Mesenchymal stem cell (in vitro differentiated cells and primary cell): ENCODE measurements around the gene PTK6.

Experiments
- DNase-seq: peaks from one replicate; pipeline ENCODE4 v3.0.0-alpha.2; 2013
- H2AFZ ChIP-seq: one replicate; pipeline ENCODE4 v1.6.1; 2013; ENCODE audit warnings: low read depth, mild to moderate bottlenecking, control low read depth, inconsistent platforms, low read length, moderate library complexity
- H2AK5ac ChIP-seq: 2 replicates; pipeline ENCODE4 v1.6.1; 2013; ENCODE audit warnings: low read length, moderate library complexity, mild to moderate bottlenecking, inconsistent platforms; ENCODE audit not compliant: severe bottlenecking
- H2BK120ac ChIP-seq: one replicate; pipeline ENCODE4 v1.6.1; 2013; ENCODE audit warnings: low read depth, mild to moderate bottlenecking, inconsistent platforms, low read length, moderate library complexity
- H2BK12ac ChIP-seq, 2 experiments: one replicate each; pipeline ENCODE4 v1.6.1; 2013; ENCODE audit warnings: inconsistent platforms in 2 of 2, low read length in 2 of 2, mild to moderate bottlenecking in 2 of 2, moderate library complexity in 2 of 2, control low read depth in 1 of 2
- H2BK15ac ChIP-seq: one replicate; pipeline ENCODE4 v1.6.1; 2013; ENCODE audit warnings: mild to moderate bottlenecking, low read depth, inconsistent platforms; ENCODE audit not compliant: poor library complexity, severe bottlenecking
- H2BK5ac ChIP-seq: 2 replicates; pipeline ENCODE4 v1.6.1; 2013; ENCODE audit warnings: low read depth, mild to moderate bottlenecking, low read length, control low read depth, inconsistent platforms; ENCODE audit not compliant: poor library complexity, severe bottlenecking
- H3K14ac ChIP-seq, 2 experiments: one replicate each; pipeline ENCODE4 v1.6.1; 2013; ENCODE audit warnings: inconsistent platforms in 2 of 2, low read length in 2 of 2, control low read depth in 1 of 2, mild to moderate bottlenecking in 1 of 2, moderate library complexity in 1 of 2
- H3K18ac ChIP-seq, 2 experiments: one replicate each; pipeline ENCODE4 v1.6.1; 2013; ENCODE audit warnings: inconsistent platforms in 2 of 2, low read length in 2 of 2, control low read depth in 1 of 2, low read depth in 1 of 2, mild to moderate bottlenecking in 1 of 2
- H3K23ac ChIP-seq, 2 experiments: one replicate each; pipeline ENCODE4 v1.6.1; 2013; ENCODE audit warnings: inconsistent platforms in 2 of 2, low read length in 2 of 2, mild to moderate bottlenecking in 2 of 2, moderate library complexity in 2 of 2, control low read depth in 1 of 2
- H3K27ac ChIP-seq: 2 replicates; pipeline ENCODE4 v1.5.1; 2013; ENCODE audit warnings: mild to moderate bottlenecking, moderate library complexity, low read length, control low read depth, inconsistent platforms; ENCODE audit not compliant: poor library complexity, severe bottlenecking
- H3K27me3 ChIP-seq, 2 experiments: 2 replicates each; pipeline versions ENCODE4 v1.6.1 to v1.7.0; 2013; ENCODE audit warnings: low read length in 2 of 2, mild to moderate bottlenecking in 2 of 2, moderate library complexity in 2 of 2, control low read depth in 1 of 2, inconsistent platforms in 1 of 2; ENCODE audit not compliant: control insufficient read depth in 1 of 2, insufficient read depth in 1 of 2
- H3K36me3 ChIP-seq, 2 experiments: 2 replicates each; pipeline versions ENCODE4 v1.6.1 to v1.7.0; 2013; ENCODE audit warnings: low read length in 2 of 2, control low read depth in 1 of 2, inconsistent platforms in 1 of 2, low read depth in 1 of 2, mild to moderate bottlenecking in 1 of 2; ENCODE audit not compliant: insufficient read depth in 2 of 2, control insufficient read depth in 1 of 2
- H3K4ac ChIP-seq, 2 experiments: one replicate each; pipeline ENCODE4 v1.6.1; 2013; ENCODE audit warnings: inconsistent platforms in 2 of 2, low read length in 2 of 2, mild to moderate bottlenecking in 2 of 2, moderate library complexity in 2 of 2, control low read depth in 1 of 2, low read depth in 1 of 2
- H3K4me1 ChIP-seq: 2 replicates; pipeline ENCODE4 v1.6.1; 2013; ENCODE audit warnings: low read depth, low read length, control low read depth; ENCODE audit not compliant: control insufficient read depth, insufficient read depth
- H3K4me2 ChIP-seq: 2 replicates; pipeline ENCODE4 v1.6.1; 2013; ENCODE audit warnings: low read length, mild to moderate bottlenecking, inconsistent platforms; ENCODE audit not compliant: poor library complexity, severe bottlenecking
- H3K4me3 ChIP-seq, 2 experiments: 2 replicates each; pipeline versions ENCODE4 v1.5.1 to v1.7.0; 2013; ENCODE audit warnings: low read length in 2 of 2, mild to moderate bottlenecking in 2 of 2, control low read depth in 1 of 2, low read depth in 1 of 2; ENCODE audit not compliant: insufficient read depth in 1 of 2
- H3K79me1 ChIP-seq: replicated peaks from 2 replicates; pipeline ENCODE4 v1.6.1; 2013; ENCODE audit warnings: mild to moderate bottlenecking, control low read depth, low read length, inconsistent platforms; ENCODE audit not compliant: poor library complexity, severe bottlenecking
- H3K9ac ChIP-seq: 2 replicates; pipeline ENCODE4 v1.7.0; 2013; ENCODE audit warnings: mild to moderate bottlenecking, low read length, moderate library complexity
- H3K9me3 ChIP-seq: 2 replicates; pipeline ENCODE4 v1.7.0; 2013; ENCODE audit warnings: mild to moderate bottlenecking, low read length; ENCODE audit not compliant: control insufficient read depth
- H4K8ac ChIP-seq: one replicate; pipeline ENCODE4 v1.6.1; 2013; ENCODE audit warnings: inconsistent platforms, mild to moderate bottlenecking, low read length, moderate library complexity
- H4K91ac ChIP-seq: one replicate; pipeline ENCODE4 v1.6.1; 2013; ENCODE audit warnings: mild to moderate bottlenecking, low read length, inconsistent platforms
- WGBS: methylation state at CpG from one replicate; pipeline ENCODE4 v1.1.7; 2013; ENCODE audit warnings: mixed read lengths; 5-methylcytosine and 5-hydroxymethylcytosine counted together

Gene PTK6

DNA sequence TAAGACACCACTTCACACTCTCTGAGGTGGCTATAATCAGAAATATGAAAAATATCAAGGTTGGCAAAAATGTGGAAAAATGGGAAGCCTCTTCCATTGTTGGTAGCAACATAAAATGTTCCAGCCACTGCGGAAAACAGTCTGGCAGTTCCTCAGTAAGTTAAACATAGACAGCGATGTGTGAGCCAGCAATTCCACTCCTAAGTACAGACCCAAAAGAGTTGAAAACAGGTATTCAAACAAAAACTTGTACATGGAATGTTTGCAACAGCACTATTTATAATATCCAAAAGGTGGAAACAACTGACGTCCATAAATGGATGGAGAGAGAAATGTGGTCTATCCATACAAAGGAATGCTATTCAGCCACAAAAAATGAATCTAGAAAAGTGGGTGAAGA lies 24.0 kb downstream of the PTK6 start:
- Histone ChIP-seq H3K4me1 (no peaks in the 10 kb centered on the region), H2AK5ac (no peak overlapping the region), H3K18ac (no peak overlapping the region), H4K8ac (no peak overlapping the region), H3K4ac (no peak overlapping the region), H2BK15ac (no peak overlapping the region), H2BK12ac (no peak overlapping the region), H2BK5ac (no peak overlapping the region), H3K27ac (no peak overlapping the region), H3K4me3 (no peak overlapping the region), H3K79me1 (no peaks in the 10 kb centered on the region), H3K9me3 (no peaks in the 10 kb centered on the region), H4K91ac (no peak overlapping the region), H3K23ac (no peak overlapping the region), H3K9ac (no peak overlapping the region), H3K14ac (no peak overlapping the region), H2AFZ (no peak overlapping the region), H3K36me3 (peaks cover 0 to under 1% of the 10 kb centered on the region in 2 experiments), H2BK120ac (no peak overlapping the region), H3K4me2 (no peak overlapping the region), H3K27me3 (peaks cover 9 to 57% of the 10 kb centered on the region in 2 experiments)
- 95% methylated on average over 3 of the region's 3 CpGs for WGBS
- DNase-seq = no peak

DNA sequence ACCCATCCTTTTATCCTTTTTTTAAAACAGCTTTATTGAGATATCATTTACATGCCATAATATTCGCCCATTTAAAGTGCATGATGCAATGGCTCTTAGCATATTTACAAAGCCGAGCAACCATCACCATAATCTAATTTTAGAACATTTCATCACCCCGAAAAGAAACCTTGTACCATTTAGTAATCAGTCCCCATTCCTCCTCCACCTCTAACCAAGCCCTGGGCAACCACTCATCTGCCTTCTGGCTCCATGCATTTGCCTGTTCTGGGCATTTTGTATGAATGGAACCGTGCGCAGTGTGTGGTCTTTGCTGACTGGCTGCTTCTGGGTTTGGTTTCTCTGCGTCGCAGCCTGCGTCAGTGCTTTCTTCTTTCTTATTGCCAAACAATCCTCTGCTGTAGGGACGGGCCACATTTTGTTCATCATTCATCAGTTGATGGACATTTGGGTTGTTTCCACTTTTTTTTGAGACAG lies 28.1 kb downstream of the PTK6 start:
- no peak overlapping the region for H3K18ac ChIP-seq
- H2AK5ac ChIP-seq = no peak overlapping the region

DNA sequence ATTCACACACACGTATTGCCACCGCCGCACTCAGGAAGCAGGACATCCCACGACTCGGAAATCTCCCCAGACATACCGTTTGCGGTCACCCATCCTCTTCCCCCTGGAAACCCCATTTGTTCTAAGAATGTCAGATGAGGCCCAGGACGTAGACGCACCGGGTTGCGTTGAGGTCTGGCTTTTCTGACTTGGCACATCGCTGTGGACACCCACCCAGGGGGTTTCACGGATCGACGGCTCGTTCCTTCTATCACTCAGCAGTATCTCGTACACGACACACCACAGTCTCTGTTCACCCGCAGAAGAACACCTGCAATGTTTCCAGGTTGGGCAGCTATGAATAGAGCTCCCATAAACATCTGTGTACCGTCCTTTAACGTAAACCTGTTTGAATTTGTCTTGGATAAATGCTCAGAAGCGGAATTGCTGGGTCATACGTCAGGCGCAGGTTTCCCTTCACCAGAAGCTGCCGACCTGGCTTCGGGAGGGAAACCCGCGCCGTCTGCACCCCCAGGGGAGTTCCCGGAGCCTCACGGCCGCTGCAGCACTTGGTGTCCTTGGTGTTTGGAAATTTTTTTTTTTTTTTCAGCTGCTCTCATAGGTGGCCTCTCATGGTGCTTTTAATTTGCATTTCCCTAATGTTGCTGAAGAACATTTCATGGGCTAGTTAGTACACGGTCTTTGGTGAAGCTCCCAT lies 29.0 kb downstream of the PTK6 start:
- Histone ChIP-seq H3K9me3 (peaks cover 12% of the 10 kb centered on the region), H3K18ac (no peak overlapping the region), H3K4me1 (no peaks in the 10 kb centered on the region), H3K36me3 (no peaks in the 10 kb centered on the region), H3K23ac (no peak overlapping the region), H4K91ac (no peak overlapping the region), H3K27ac (no peak overlapping the region), H2BK5ac (no peak overlapping the region), H3K14ac (no peak overlapping the region), H3K4ac (no peak overlapping the region), H3K4me3 (no peak overlapping the region), H2BK15ac (no peak overlapping the region), H2BK12ac (no peak overlapping the region), H3K9ac (no peak overlapping the region), H2AFZ (no peak overlapping the region), H3K4me2 (no peak overlapping the region), H3K27me3 (peaks cover 29 to 71% of the 10 kb centered on the region in 2 experiments), H2AK5ac (no peak overlapping the region), H3K79me1 (no peaks in the 10 kb centered on the region), H4K8ac (no peak overlapping the region), H2BK120ac (no peak overlapping the region)
- DNase-seq = no peak
- 88% methylated on average over 32 of the region's 33 CpGs for WGBS

More for the DNA sequence above, 28.1 kb downstream of the PTK6 start:
- H2AFZ ChIP-seq = no peak overlapping the region
- no peak for DNase-seq
- H3K4ac ChIP-seq = no peak overlapping the region
- H3K4me2 ChIP-seq = no peak overlapping the region
- peaks cover 23 to 68% of the 10 kb centered on the region in 2 experiments for H3K27me3 ChIP-seq
- H3K9ac ChIP-seq = no peak overlapping the region
- H2BK15ac ChIP-seq = no peak overlapping the region
- no peak overlapping the region for H4K91ac ChIP-seq
- peaks cover 12% of the 10 kb centered on the region for H3K9me3 ChIP-seq
- H3K27ac ChIP-seq = no peak overlapping the region
- 80% methylated on average over 8 of the region's 9 CpGs for WGBS
- no peak overlapping the region for H3K23ac ChIP-seq
- no peak overlapping the region for H2BK120ac ChIP-seq
- H3K36me3 ChIP-seq = no peaks in the 10 kb centered on the region
- no peak overlapping the region for H4K8ac ChIP-seq
- no peaks in the 10 kb centered on the region for H3K4me1 ChIP-seq
- H2BK5ac ChIP-seq = no peak overlapping the region
- H3K4me3 ChIP-seq = no peak overlapping the region
- no peak overlapping the region for H2BK12ac ChIP-seq
- no peaks in the 10 kb centered on the region for H3K79me1 ChIP-seq
- no peak overlapping the region for H3K14ac ChIP-seq

- no peak overlapping the region for H3K27ac ChIP-seq
- H3K18ac ChIP-seq = no peak overlapping the region
- DNase-seq = no peak
- H3K4me2 ChIP-seq = no peak overlapping the region
- H3K23ac ChIP-seq = no peak overlapping the region
- H3K4ac ChIP-seq = no peak overlapping the region
- H3K27me3 ChIP-seq = peaks cover 28 to 70% of the 10 kb centered on the region in 2 experiments
- H3K4me3 ChIP-seq = no peak overlapping the region
- no peak overlapping the region for H2BK5ac ChIP-seq
- H2AFZ ChIP-seq = no peak overlapping the region
- H4K91ac ChIP-seq = no peak overlapping the region
- H3K4me1 ChIP-seq = peaks cover 4% of the 10 kb centered on the region
- 88% methylated on average over 30 of the region's 30 CpGs for WGBS
- H3K9me3 ChIP-seq = peaks cover 12% of the 10 kb centered on the region
- H3K14ac ChIP-seq = no peak overlapping the region
- no peaks in the 10 kb centered on the region for H3K36me3 ChIP-seq
- H2BK12ac ChIP-seq = no peak overlapping the region
- no peak overlapping the region for H2BK120ac ChIP-seq
- no peak overlapping the region for H2BK15ac ChIP-seq
- H3K79me1 ChIP-seq = no peaks in the 10 kb centered on the region
- H4K8ac ChIP-seq = no peak overlapping the region
- H3K9ac ChIP-seq = no peak overlapping the region
- H2AK5ac ChIP-seq = no peak overlapping the region
These were observed 30.0 kb downstream of the PTK6 start for GRCh38 chr20:63507083-63507743.
